GM18519 (cell line): ENCODE measurements around the gene C1QTNF5.
"Not testable (repeated sequence)": the region's sequence is repeated elsewhere in the genome, so short reads cannot be mapped to it uniquely, and the experiment has no call there.

Source experiments
- ATAC-seq: cut with Tn5 transposase; IDR thresholded peaks from one replicate; pipeline ENCODE4 v1.9.1; 2021; ENCODE audit warnings: mild to moderate bottlenecking, moderate library complexity; ENCODE audit not compliant: unreplicated experiment, low FRiP score

C1QTNF5 gene, protein sequence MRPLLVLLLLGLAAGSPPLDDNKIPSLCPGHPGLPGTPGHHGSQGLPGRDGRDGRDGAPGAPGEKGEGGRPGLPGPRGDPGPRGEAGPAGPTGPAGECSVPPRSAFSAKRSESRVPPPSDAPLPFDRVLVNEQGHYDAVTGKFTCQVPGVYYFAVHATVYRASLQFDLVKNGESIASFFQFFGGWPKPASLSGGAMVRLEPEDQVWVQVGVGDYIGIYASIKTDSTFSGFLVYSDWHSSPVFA

DNA sequence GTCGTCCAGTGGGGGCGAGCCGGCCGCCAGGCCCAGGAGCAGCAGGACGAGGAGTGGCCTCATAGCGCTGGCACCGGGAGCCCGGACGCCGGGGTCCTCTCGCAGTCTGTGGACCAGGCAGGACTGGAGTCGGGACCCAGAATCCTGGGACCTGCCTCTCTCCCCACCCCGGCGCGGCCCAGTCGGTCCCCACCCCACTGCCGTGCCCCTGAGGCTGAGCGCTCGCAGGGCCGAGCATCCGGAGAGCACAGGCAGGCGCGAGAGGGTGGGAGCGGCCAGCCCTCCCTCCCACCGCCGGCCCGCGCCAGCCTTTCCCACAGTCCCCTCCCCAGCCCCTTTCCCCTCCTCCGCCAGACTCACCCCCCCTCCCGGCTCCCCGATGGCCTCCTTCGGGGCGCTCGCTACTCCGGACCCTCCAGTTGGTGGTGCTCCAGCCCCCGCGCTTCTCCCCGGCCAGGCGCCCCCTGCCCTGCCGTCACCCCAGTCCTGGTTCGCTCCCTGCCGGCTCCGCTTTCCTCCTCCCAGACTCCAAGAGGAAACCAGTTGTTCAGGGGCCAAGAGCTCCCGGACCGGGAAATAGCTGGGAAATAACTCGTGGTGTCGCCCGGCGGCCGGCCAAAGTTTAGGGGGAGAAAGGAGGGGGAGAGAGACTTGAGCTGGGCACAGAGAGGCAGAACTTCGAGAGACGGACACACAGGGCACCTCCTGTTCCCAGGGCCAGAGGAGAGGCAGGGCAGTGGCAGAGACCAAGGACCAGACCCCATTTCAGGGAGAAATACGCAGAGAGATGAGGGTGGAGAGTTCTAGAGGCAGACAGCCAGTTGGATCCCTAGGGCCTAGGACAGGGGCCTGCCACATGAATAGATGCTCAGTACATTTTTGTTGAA lies at the start of gene C1QTNF5:
Gene C1QTNF5, minus strand, starts transcription at position 549 of the 887 bp plus-strand sequence. Its CDS starts 486 bp downstream, at position 63.
- ATAC-seq, result no peak

DNA sequence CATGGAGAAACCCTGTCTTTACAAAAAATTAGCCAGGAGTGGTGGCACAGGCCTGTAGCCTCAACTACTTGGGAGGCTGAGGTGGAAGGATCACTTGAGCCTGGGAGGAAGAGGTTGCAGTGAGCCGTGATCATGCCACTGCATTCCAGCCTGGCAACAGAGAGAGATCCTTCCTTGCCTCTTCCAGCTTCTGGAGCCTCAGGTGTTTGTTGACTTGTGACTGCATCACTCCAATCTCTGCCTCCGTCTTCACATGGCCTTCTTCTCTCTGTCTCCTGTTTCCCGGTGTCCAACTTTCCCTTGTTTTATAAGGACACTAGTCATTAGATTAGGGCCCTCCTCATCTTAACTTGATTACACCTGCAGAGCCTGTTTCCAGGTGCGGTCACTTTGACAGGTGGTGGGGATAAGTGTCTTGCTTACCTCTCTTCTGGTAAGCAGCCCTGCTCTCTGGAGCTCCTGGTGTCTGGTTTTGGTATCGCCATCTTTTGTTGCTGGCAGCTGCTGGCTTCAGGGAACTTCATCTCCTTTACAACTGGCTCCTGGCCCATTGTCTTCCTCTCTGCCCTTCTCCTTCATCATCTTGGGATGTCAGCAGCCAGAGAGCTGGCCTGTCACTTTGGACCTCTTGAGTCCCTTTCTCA lies 49.0 kb upstream of the C1QTNF5 start:
- ATAC-seq, result no peak

DNA sequence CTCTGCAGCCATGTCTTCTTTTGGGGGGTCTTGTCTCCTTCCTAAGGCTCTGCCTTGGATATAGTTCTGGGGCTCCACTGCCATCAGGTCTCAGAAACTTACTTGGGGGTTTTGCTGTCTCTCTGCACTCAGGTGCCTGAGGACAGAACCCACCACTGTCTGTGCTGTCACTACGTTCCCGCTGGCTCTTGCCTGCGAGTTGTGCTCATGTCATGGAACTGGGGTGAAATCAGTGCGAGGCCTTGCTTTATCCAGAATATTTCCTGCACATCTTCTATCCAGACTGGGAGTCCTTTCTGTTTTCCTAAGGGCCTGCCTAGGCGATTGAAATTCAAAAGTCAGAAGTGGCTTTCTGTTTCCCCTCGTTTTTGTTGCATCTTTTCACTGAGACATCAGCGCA lies 47.4 kb upstream of the C1QTNF5 start:
- ATAC-seq, result no peak

DNA sequence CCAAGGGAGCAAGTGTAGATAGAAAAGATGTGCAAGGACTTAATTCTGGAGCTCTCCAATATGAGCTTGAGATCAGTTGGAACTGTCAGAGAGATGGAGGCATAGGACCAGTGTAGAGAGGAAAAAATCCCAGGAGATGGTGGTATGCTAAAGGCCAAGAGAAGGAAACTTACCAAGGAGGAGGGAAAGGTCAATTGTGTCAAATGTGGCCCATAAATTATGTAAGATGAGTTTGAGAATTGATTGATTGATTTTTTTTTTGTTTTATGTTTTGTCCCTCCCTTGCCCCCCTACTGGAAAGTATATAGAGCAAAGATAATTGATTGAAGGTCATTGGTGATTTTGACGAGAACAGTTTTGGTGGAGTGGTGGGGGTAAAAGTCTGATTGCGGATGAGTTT lies 43.6 kb upstream of the C1QTNF5 start:
- no peak for ATAC-seq

DNA sequence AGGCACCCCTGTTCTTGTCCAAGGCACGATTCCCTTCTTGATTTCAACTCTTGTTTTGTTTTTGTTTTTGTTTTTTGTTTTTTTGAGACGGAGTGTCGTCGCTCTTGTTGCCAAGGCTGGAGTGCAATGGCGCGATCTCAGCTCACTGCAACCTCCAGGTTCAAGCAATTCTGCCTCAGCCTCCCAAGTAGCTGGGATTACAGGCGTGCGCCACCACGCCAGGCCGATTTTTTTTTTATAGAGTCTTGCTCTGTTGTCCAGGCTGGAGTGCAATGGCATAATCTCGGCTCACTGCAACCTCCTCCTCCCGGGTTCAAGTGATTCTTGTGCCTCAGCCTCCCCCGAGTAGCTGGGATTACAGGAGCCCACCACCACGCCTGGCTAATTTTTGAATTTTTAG lies 41.8 kb upstream of the C1QTNF5 start:
- ATAC-seq, result not testable (repeated sequence)

DNA sequence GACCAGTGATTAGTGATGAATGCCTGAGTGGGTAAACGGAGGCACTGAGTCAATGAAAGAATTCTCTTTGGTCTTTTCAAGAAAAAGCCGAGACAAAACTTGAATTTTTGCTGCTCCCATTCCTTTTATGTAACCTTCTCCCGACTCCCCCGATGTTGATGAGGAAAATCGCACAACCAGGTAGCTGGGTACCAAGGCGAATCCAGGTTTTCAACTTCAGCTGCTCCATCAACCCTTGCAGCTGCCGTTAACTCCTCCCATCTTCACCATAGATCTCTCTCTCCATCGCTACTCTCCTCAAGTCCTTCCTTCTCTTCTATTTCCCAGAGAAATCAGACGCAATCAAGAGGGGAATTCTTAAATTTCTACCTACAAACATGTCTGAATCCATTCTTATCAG lies 41.4 kb upstream of the C1QTNF5 start:
- no peak for ATAC-seq

DNA sequence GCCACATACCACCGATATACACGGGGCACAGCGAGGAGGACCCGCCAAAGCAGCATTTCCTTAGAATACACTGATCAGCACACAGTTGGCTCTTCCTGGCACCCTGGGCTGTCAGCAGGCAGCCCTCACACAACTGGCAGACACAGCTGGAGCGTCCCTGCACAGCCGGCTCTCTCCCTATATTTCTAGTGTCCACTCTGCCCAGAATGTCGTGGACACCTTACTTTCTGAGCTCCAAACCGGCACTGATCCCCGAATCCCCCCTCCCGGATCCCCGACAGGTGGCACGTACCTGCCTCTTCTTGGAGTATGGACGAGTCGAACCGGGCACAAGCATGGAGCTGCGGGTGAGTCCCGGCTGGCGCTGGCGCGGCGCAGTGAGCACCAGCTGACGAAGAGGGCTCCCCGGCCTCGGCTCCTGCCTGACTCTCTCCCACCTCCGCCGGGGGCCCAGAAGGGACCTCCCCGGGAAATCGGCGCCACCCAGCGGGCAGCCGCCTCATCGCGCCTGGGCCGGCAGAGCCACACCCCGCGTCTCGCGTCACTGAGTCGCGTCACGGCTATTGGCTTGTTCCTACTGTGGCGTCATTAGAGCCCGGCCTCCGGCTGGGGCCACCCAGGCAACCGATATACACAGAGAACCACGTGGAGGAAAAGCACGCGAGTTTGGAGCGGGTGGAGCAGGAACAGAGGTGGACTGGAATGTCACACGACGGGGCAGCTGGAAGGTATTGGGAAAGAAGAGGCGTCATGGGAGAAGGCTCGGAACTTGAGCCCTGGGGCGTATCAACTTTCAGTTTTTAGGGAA lies 40.7 kb upstream of the C1QTNF5 start, which contains the start of gene USP2:
Gene USP2, minus strand, starts transcription at position 510 of the 808 bp plus-strand sequence. CDS start 8,210 bp downstream, outside the sequence.
- ATAC-seq, result peak; percentile 95

DNA sequence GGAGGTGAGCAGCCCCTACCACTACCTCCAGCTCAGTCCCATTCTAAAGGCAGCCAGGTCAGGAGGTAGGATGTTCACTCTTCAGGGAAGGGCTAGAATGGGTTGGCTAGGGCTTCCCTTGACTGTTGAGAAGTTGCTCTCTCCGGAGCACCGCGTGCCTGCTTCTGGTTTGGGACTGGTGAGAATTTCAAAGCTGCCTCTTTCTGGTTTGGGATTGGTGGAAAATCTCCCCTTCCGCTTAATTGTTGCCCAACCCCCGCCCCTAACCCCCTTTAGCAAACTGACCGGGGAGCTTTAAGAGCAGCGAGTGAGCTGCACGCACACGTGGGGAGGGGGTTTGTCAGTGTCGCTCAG lies 40.1 kb upstream of the C1QTNF5 start:
- no peak for ATAC-seq

DNA sequence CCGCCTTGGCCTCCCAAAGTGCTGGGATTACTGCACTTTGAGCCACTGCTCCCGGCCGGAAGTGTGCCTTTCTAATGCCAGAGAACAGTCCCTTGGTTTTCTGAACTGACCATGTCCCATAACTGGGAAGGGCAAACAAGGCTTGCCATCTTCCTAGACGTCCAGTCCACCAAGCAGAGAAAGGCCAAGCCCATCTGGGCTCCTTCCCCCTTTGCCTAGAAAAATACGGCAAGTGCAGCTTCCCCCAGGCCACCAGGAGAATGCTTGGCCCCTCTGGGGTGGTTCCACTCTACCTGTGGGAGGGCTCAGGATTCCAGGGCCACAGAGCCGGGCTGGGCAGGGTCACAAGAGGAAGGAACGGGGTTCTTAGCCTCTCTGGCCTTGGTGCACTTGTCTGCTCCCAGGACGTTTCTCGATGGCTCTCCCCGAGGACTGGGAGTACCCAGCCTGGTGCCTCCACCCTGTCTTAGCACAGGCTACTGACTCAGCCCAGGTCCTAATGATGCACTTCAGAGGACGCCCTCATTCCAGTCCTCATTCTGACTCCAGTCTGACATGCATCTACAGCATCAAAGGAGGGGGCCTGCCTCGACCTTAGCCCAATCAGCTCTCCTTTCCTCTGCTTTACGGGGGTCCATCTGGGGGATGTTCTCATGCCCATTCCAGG lies 39.6 kb upstream of the C1QTNF5 start:
- no peak for ATAC-seq

DNA sequence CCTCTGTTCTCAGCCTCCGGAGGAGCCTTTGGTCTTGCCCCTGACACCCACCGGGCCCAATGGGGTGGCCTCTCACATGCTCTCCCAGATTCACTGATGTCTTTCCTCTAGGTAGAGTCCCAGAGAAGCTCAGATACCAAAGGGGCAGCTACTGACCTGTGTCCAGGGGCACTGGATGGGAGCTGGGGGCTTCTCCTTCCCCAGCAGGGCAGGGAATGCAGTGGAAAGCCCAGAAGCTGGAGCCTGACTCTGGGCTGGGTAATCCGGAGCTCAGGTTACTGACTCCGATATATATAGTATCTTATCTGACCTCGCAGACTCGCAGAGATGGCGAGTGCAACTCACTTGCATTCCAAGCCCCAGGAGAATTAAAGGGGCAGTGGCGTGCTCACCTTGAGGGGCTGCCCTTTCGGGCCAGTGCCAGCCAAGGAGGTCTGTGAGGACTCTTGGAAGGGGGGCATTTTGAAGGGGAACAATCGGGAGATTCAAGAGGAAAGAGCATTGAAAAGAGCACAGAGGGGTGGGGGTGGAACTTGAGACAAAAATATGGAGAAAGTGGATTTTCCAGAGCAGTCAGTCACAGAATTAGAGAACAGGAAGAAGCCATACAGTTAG lies 38.3 kb upstream of the C1QTNF5 start:
- ATAC-seq, result no peak

DNA sequence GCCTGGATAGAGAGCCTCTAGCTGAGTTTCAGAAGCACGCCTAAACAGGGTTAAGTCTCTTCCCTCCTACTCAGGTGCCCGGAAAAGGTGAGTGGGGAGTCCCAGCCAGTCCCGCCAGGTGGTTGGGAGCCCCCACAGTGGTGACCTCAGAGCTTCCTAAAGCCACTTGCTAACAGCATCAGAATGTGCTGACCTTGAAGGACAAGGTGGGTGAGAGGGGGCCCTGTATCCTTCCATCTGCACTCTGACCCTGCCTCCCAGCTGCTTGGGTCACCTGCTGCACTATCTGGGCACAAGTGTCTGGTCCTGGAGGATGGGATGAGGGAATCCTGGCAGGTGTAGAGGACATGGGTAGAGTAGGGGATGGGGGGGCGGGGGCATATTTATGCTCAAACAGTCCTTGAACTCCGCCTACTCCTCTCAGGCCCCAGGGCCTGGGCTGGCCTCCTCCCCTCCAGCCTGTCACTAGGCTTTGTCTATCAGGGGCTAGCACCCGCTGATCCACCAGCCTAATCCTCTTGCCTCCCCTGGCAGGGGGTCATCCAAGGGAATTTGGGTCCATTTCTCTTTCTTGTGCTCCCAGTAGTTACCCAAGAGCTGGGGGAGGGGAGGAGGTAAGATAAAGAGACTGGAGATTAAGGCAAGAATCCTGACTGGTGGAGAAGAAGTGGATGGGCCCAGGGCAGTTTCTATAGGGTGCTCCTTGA lies 37.4 kb upstream of the C1QTNF5 start:
- ATAC-seq, result no peak

DNA sequence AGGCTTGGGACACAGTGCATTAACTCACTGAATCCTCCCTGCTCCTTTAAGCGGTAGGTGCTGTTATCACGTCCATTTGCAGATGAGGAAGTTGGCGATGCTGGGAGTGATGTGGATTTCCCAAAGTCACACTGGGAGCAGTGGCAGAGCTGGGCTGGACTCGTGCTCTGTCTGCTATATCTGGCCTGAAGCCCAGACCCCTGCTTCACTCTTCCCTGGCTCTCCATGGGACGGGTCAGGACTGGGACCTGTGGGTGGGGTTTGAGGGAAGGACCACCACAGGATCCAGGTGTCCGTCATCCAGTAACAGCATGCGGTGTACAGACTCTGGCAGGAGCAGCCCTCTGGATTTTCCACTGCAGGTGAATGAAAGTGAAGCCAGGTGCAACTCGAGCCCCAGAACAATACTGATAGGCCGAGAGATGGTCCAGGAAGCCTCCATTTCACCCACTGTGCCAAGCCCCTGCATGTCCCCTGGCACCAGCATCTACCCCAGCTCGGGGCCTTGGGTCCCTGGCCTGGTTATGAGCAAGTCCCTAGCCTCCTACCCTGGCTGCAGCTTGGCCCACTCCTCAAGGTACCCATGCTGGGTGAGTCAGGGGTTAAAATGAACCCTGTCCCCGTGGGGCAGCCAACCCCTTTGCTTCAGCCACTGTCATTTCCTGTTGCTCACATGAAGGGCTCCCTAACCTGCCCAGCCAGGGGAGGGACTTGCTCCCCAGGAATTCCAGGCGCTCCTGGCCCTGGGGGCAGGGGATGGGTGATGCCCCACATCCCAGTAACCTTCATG lies 36.6 kb upstream of the C1QTNF5 start:
- no peak for ATAC-seq

DNA sequence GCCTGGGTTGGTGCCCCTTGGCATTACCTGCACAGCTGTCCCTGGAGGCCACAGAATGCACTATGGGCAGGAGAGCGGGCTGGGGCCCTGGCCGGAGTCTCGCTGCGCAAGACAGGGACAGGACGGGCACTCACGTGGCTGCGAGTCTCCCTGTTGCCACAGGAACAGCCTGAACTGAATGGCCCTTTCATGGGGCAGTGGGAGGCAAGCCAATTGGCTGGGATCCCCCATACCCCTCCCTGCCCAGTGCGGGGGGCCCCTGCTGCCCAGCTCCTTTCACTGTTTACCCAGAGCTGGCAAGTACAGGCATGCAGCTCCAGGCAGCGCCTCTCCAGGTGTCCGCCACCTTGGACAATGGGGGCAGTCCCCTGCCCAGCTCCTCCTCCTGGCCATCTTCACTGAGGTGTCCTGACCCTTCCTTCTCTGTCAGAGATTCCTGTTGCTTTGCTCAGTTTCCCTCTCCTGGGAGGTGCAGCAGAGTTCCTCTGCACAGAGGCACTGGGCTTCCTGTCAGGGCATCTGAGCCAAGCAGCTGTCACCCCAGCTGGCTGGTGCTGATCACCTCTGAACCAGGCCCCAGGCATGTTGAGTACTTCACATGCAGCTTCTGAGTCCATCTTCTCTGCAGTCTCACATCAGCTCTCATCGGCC lies 35.6 kb upstream of the C1QTNF5 start:
- ATAC-seq, result no peak

DNA sequence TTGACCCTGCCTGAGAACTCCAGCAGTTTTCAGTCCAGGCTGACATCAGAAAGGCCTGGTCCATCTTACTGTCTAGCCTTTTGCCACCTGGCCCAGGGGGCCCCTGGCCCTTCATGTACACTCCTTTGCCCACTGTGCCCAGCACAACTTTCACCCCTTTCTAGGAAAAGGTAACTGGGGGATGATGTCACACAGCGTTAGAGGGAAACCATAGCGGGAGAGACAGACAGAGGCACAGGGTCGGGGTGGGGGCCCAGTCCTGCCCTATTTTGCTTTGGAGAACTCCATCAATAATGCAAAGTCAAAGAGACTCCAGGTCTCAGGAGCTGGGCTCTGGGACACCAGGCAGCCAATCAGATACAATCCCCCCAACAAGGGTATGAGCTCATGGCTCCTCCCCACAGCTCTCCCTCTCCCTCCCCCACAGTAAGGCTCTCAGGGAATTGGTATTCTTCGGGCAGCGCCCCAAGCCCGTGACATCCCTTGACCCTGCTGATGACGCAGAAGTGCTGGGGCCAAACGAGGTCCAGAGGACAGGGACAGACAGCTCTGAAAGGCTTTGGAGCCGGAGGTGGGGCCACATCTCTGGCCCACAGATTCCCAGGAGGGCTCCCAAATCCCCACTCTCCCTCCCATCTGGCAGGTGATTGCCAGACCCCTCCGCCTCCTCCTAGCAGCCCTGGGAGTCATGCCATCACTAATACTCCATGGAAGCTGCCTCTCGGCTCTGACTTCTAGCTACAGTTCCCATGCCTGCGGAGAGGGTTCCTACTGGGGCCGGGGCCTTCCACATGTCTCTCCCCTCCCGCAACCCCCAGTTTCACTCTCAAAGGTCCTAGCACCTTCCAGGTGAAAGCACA lies 34.9 kb upstream of the C1QTNF5 start:
- no peak for ATAC-seq

DNA sequence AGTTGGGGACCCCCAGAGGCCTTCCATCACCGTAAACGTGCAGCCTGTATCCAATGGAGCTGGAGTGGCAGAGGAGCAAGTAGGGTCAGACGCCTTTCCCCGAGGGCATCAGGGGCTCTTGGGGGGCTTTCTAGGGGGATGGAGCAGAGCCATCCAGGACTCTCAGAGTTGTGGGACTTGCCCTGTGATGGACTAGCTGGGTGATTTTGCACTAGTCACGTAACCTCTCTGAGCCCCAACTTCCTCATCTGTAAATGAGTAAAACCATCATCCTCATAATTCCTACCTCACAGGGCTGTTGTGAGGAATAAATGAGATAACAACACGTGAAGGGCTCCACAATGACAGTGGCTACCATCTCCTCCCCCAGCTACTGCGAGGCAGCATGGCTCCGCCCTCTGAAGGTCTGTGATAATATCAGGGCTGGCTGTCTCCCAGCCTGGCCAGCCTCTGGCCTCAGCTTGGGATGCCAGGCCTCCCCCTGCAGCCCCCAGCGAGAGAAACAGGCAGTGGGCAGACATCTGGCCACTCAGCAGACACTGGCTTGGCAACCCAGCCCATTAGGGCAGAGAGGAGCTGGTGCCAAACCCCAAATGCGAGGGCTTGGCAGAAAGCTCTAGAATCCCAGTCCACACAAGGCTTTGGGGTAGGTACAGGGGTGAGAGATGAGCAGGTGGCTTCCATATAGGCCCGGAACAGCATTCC lies 34.1 kb upstream of the C1QTNF5 start:
- no peak for ATAC-seq
